Bronchial epithelial cell (primary cell): ENCODE results near the gene FERMT2. TPM values are rescaled to one million over a fixed set of nuclear protein-coding genes. Genes with fewer than 3 reads are reported as not detected.

ENCODE experiments used
- DNase-seq: peaks from one replicate; pipeline ENCODE4 v3.0.0-alpha.2; 2010; ENCODE audit warnings: low read depth
- FAIRE-seq: peaks from 2 replicates; lab custom pipeline; 2011; peaks lifted over from hg19 to GRCh38; lab: Jason Lieb, UNC
- H3K27me3 ChIP-seq: 2 replicates; pipeline ENCODE4 v1.5.1; 2011; ENCODE audit warnings: low read length; ENCODE audit not compliant: control insufficient read depth, insufficient read depth
- H3K36me3 ChIP-seq: 2 replicates; pipeline ENCODE4 v1.5.1; 2011; ENCODE audit warnings: low read length; ENCODE audit not compliant: control insufficient read depth, insufficient read depth
- H3K4me3 ChIP-seq: 2 replicates; pipeline ENCODE4 v1.5.1; 2011; ENCODE audit warnings: mild to moderate bottlenecking, low read depth, low read length, control low read depth
- CTCF ChIP-seq: IDR thresholded peaks from 2 replicates; pipeline ENCODE4 v1.5.1; 2011; ENCODE audit warnings: mild to moderate bottlenecking, moderate library complexity, low read length, control low read depth, inconsistent platforms; ENCODE audit not compliant: insufficient read depth, severe bottlenecking
- total RNA-seq: library from RNA; depleted of rRNA; stranded (reverse); fragments of >200 nt; gene quantifications from 2 replicates; pipeline ENCODE4 v1.2.1, GENCODE V29; 2014

Gene FERMT2
- total RNA-seq, 1 donor from 2014 or later, result 24.0 TPM

GRCh38 chr14:52937306-52937705 is 13.5 kb downstream of the FERMT2 start:
- H3K4me3 ChIP-seq, result no peak overlapping the region
- TF ChIP-seq CTCF, result no peak
- FAIRE-seq (no peak), DNase-seq (no peak)
- H3K36me3 ChIP-seq, result no peaks in the 10 kb centered on the region
- H3K27me3 ChIP-seq, result no peaks in the 10 kb centered on the region

- FAIRE-seq, result no peak
- no peak for TF ChIP-seq CTCF
Measured at GRCh38 chr14:52936437-52936836, 14.4 kb downstream of the FERMT2 start.

GRCh38 chr14:52935833-52936232 is 15.0 kb downstream of the FERMT2 start:
- H3K4me3 ChIP-seq, result no peak overlapping the region
- no peaks in the 10 kb centered on the region for H3K27me3 ChIP-seq
- H3K36me3 ChIP-seq, result no peaks in the 10 kb centered on the region
- DNase-seq, result no peak
- no peak for TF ChIP-seq CTCF
- FAIRE-seq, result no peak

More at GRCh38 chr14:52936437-52936836, 14.4 kb downstream of the FERMT2 start:
- DNase-seq, result no peak
- Histone ChIP-seq H3K36me3 (no peaks in the 10 kb centered on the region), H3K27me3 (no peaks in the 10 kb centered on the region), H3K4me3 (no peak overlapping the region)

- FAIRE-seq (no peak), DNase-seq (no peak)
- Histone ChIP-seq H3K36me3 (no peaks in the 10 kb centered on the region), H3K27me3 (no peaks in the 10 kb centered on the region), H3K4me3 (no peak overlapping the region)
- TF ChIP-seq CTCF, result no peak
Measured at GRCh38 chr14:52934762-52935161, 16.1 kb downstream of the FERMT2 start.

- H3K4me3 ChIP-seq, result no peak overlapping the region
- no peak for TF ChIP-seq CTCF
- FAIRE-seq, result peak; percentile 91
- H3K36me3 ChIP-seq, result no peaks in the 10 kb centered on the region
- H3K27me3 ChIP-seq, result no peaks in the 10 kb centered on the region
- DNase-seq, result no peak
Measured at GRCh38 chr14:52929192-52929807, 21.6 kb downstream of the FERMT2 start.

GRCh38 chr14:52926953-52927352 is 23.9 kb downstream of the FERMT2 start:
- DNase-seq (peak; percentile 59), FAIRE-seq (no peak)
- no peak for TF ChIP-seq CTCF
- no peaks in the 10 kb centered on the region for H3K36me3 ChIP-seq
- H3K4me3 ChIP-seq, result no peak overlapping the region
- no peaks in the 10 kb centered on the region for H3K27me3 ChIP-seq
